ENCODE data around the gene GNPNAT1. TPM values are rescaled to one million over a fixed set of nuclear protein-coding genes. Genes with fewer than 3 reads are reported as not detected.

The GNPNAT1 gene
- total RNA-seq, result 38.2 and 38.9 TPM in 2 replicates
- 15.9 and 18.7 TPM in 2 replicates for polyA plus RNA-seq
- polyA plus RNA-seq (2011; cell fraction: cytosol; rRNA removed), result 19.0 and 22.3 TPM in 2 replicates
- polyA plus RNA-seq (2011; cell fraction: nucleus; rRNA removed), result 8.3 and 10.2 TPM in 2 replicates
- 20.6 and 40.9 TPM in 2 replicates for polyA plus RNA-seq (2012)
- 16.1 and 17.3 TPM in 2 replicates for polyA minus RNA-seq
- 32.1 TPM for polyA minus RNA-seq (2011; cell fraction: cytosol; rRNA and poly(A)+ RNA removed)
- polyA minus RNA-seq (2011; cell fraction: nucleus; rRNA and poly(A)+ RNA removed), result 6.9 and 12.0 TPM in 2 replicates
- Bru-seq, nascent RNA, result percentile 89 among the genes with signal in this experiment
- percentile 94 among the genes with signal in this experiment for BruChase-seq, experiment 1, labeled RNA remaining after a 6-hour chase
- percentile 91 among the genes with signal in this experiment for BruChase-seq, experiment 2, labeled RNA remaining after a 2-hour chase
- long read RNA-seq, transcript GNPNAT1-201 (6 exons, 3,860 nt), result major isoform, 78 of 110 reads
- long read RNA-seq, partial matches to known transcripts, result 4 of 110 reads
- long read RNA-seq, other reads (novel, unspliced or antisense), result 25 of 110 reads

- H3K4me1 ChIP-seq (ENCODE audit: control insufficient read depth, extremely low read depth, insufficient read depth, low read length), result peaks cover 25% of the 10 kb centered on the region
- intact Hi-C loops (cut with micrococcal nuclease), result loop anchor here (1.0 to 5.0 kb wide), 7 partner anchors 31 to 239 kb away; partner anchors contain the start of genes FERMT2, GPR137C, PSMC6 and TXNDC16
- no peaks in the 10 kb centered on the region for H3K36me3 ChIP-seq (ENCODE audit: control insufficient read depth in 2 of 2, extremely low read depth in 1 of 2, insufficient read depth in 2 of 2, low read length in 2 of 2)
- peak within 1 kb of the TSS; percentile 89 for H2AFZ ChIP-seq (ENCODE audit: low read depth, low read length)
- dilution Hi-C loops (cut with MboI; ENCODE audit: extremely low pct_ligation_motif_present, low sequenced_read_pairs), result no loop called here
- DNase-seq (ENCODE audit: low read depth, low spot score) (peak; percentile 94), FAIRE-seq (peak; percentile 94)
- peak within 1 kb of the TSS; percentile 88 for H3K27ac ChIP-seq (ENCODE audit: insufficient read depth, low read depth, low read length)
- H3K9ac ChIP-seq (replicated peaks; ENCODE audit: extremely low read depth, insufficient read depth, low read length), result peak within 1 kb of the TSS; percentile 89
- peaks cover 46% of the 10 kb centered on the region for H3K79me2 ChIP-seq (ENCODE audit: control insufficient read depth, insufficient read depth, low read length)
- BruUV-seq (replicated peaks), result no TSS peak
- no peaks in the 10 kb centered on the region for H3K9me1 ChIP-seq (replicated peaks; ENCODE audit: control insufficient read depth, extremely low read depth, insufficient read depth, low read length)
- CTCF ChIA-PET, result interaction anchor here (0.6 to 1.2 kb wide), 5 partner anchors 62 to 1556 kb away, joined by 3 to 4 read pairs (median 4); partner anchors contain the start of genes FERMT2 and STYX
- TF ChIP-seq, protein P1, sequence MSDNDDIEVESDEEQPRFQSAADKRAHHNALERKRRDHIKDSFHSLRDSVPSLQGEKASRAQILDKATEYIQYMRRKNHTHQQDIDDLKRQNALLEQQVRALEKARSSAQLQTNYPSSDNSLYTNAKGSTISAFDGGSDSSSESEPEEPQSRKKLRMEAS (IDR thresholded peaks at IDR 0.05; ENCODE audit: insufficient read depth, insufficient read length), result no peak
- TF ChIP-seq POLR2A (IDR thresholded peaks at IDR 0.05; ENCODE audit: low read depth, low read length) (peak; percentile 96), MYC (IDR thresholded peaks at IDR 0.05; ENCODE audit: low read depth, low read length) (peak; percentile 81), EZH2 (IDR thresholded peaks at IDR 0.05; ENCODE audit: borderline replicate concordance, low read depth, low read length, severe bottlenecking) (no peak), POLR2AphosphoS5 (IDR thresholded peaks at IDR 0.05; ENCODE audit: insufficient read depth, low read depth, low read length) (peak; percentile 97), GATA2 (IDR thresholded peaks at IDR 0.05; ENCODE audit: insufficient read depth, insufficient read length, low read depth, low read length) (no peak)
- H3K4me2 ChIP-seq (ENCODE audit: insufficient read depth, low read length), result peak within 1 kb of the TSS; percentile 92
- peak within 1 kb of the TSS; percentile 61 to 99 (median 84) for H3K4me3 ChIP-seq (replicated peaks in 1 of 3; ENCODE audit: insufficient read depth in 1 of 3, low read depth in 1 of 3, low read length in 3 of 3)
- H4K20me1 ChIP-seq (replicated peaks; ENCODE audit: control insufficient read depth, extremely low read depth, insufficient read depth, low read length), result no peaks in the 10 kb centered on the region
- POLR2A ChIA-PET, result interaction anchor here (0.8 to 2.2 kb wide), 4 partner anchors 10 to 238 kb away, joined by 3 to 8 read pairs (median 5); partner anchors contain the start of genes GPR137C, PSMC6 and STYX
- no peaks in the 10 kb centered on the region for H3K27me3 ChIP-seq (ENCODE audit: control insufficient read depth in 2 of 2, insufficient read depth in 2 of 2, low read length in 2 of 2)
- H3K9me3 ChIP-seq (replicated peaks; ENCODE audit: control insufficient read depth, insufficient read depth, low read length), result no peaks in the 10 kb centered on the region
Measured at GRCh38 chr14:52791223-52792096, at the start of gene GNPNAT1. Gene GNPNAT1 (minus strand): TSS chr14:52791607. CDS start chr14:52784650, 6,957 bp downstream.
